Measurements from ENCODE around the gene DNAJB1. TPM values are rescaled to one million over a fixed set of nuclear protein-coding genes. Genes with fewer than 3 reads are reported as not detected.

Gene DNAJB1
- total RNA-seq, 1 experiment from 2014 or later: 71.6 TPM

DNA sequence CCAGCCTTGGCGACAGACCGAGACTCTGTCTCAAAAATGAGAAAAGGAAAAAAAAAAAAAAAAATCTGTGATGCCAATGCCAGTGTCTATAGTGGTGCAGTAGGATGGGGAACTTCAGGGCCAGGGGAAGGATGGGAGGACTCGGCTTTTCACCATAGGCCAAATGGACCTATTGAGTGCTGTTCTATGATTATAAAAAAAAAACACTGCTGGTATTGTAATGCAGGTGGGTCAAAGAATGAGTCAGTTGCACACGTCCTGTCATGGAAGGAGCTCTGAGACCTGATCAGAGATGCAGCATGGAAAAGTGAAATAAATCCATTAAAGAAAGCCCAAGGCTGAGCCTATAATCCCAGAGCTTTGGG, 7.0 kb downstream of the DNAJB1 start:
- no peaks in the 10 kb centered on the region for H3K27me3 Mint-ChIP-seq (ENCODE audit: insufficient read depth, unreplicated experiment)
- H3K36me3 Mint-ChIP-seq (ENCODE audit: insufficient read depth, unreplicated experiment): peaks cover 34% of the 10 kb centered on the region
- H3K4me3 Mint-ChIP-seq (ENCODE audit: unreplicated experiment): peak overlapping the region; percentile 64
- TF ChIP-seq, protein P1, sequence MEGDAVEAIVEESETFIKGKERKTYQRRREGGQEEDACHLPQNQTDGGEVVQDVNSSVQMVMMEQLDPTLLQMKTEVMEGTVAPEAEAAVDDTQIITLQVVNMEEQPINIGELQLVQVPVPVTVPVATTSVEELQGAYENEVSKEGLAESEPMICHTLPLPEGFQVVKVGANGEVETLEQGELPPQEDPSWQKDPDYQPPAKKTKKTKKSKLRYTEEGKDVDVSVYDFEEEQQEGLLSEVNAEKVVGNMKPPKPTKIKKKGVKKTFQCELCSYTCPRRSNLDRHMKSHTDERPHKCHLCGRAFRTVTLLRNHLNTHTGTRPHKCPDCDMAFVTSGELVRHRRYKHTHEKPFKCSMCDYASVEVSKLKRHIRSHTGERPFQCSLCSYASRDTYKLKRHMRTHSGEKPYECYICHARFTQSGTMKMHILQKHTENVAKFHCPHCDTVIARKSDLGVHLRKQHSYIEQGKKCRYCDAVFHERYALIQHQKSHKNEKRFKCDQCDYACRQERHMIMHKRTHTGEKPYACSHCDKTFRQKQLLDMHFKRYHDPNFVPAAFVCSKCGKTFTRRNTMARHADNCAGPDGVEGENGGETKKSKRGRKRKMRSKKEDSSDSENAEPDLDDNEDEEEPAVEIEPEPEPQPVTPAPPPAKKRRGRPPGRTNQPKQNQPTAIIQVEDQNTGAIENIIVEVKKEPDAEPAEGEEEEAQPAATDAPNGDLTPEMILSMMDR (IDR thresholded peaks at IDR 0.05; ENCODE audit: unreplicated experiment): no peak
- H3K4me1 Mint-ChIP-seq (ENCODE audit: insufficient read depth, unreplicated experiment): peaks cover 19% of the 10 kb centered on the region
- ChIA-PET POLR2A (interaction anchor here (0.6 to 15.7 kb wide), 13 partner anchors 9 to 661 kb away, joined by 3 to 203 read pairs (median 3); partner anchors contain the start of gene GIPC1), CTCF (interaction anchor here (0.6 to 2.6 kb wide), 6 partner anchors 9 to 77 kb away, joined by 3 to 9 read pairs (median 4); no protein-coding TSS in a partner anchor)
- intact Hi-C loops (cut with micrococcal nuclease): no loop called here
- H3K9me3 Mint-ChIP-seq (ENCODE audit: unreplicated experiment): no peaks in the 10 kb centered on the region
- H3K27ac Mint-ChIP-seq (ENCODE audit: low read depth, unreplicated experiment): peak overlapping the region; percentile 86
- no peak for DNase-seq (ENCODE audit: unreplicated experiment)
- no TSS peak for BruUV-seq (replicated peaks)

DNA sequence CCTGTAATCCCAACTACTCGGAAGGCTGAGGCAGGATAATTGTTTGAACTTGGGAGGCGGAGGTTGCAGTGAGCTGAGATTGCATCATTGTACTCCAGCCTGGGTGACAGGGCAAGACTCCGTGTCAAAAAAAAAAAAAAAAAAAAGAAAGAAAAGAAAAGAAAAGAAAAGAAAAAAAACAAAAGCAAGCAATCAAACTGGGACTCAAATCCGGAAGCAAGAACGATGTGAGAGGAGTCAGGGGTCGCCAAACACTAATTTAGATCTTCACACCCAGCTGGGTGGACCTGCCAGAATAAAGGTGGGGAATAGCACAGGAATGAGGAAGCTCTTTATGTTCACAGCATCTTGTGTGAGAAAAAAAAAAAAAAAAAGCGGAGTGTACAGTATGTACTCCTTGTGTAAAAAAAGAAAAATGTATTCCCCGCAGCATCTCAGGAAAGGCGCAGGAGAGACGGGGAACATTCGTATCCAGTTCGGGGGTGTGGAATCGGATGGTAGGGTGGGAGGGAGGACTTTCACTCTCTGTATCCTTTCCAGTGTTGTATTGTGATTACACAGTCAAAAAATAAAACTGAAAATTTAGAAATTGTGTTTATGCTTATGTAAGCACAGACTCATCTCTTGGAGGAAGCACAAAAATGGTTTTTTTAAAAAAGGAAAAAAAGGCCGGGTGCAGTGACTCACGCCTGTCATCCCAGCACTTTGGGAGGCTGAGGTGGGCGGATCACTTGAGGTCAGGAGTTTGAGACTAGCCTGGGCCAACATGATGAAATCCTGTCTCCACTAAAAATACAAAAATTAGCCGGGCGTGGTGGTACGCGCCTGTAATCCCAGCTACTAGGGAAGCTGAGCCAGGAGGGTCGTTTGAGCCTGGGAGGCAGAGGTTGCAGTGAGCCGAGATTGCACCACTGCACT, 7.6 kb downstream of the DNAJB1 start:
- H3K36me3 Mint-ChIP-seq (ENCODE audit: insufficient read depth, unreplicated experiment): peaks cover 32% of the 10 kb centered on the region
- H3K27ac Mint-ChIP-seq (ENCODE audit: low read depth, unreplicated experiment): peak overlapping the region; percentile 86
- H3K27me3 Mint-ChIP-seq (ENCODE audit: insufficient read depth, unreplicated experiment): no peaks in the 10 kb centered on the region
- peaks cover 20% of the 10 kb centered on the region for H3K4me1 Mint-ChIP-seq (ENCODE audit: insufficient read depth, unreplicated experiment)
- intact Hi-C loops (cut with micrococcal nuclease): no loop called here
- BruUV-seq (replicated peaks): no TSS peak
- peak; percentile 80 for DNase-seq (ENCODE audit: unreplicated experiment)
- ChIA-PET CTCF (interaction anchor here (0.6 to 2.6 kb wide), 7 partner anchors 9 to 162 kb away, joined by 3 to 9 read pairs (median 3); no protein-coding TSS in a partner anchor), POLR2A (interaction anchor here (0.6 to 15.7 kb wide), 15 partner anchors 8 to 430 kb away, joined by 3 to 203 read pairs (median 4); partner anchors contain the start of genes DNAJB1, GIPC1 and ZNF333)
- peak overlapping the region; percentile 64 for H3K4me3 Mint-ChIP-seq (ENCODE audit: unreplicated experiment)
- TF ChIP-seq, protein P1 (IDR thresholded peaks at IDR 0.05; ENCODE audit: unreplicated experiment): no peak
- no peaks in the 10 kb centered on the region for H3K9me3 Mint-ChIP-seq (ENCODE audit: unreplicated experiment)

DNA sequence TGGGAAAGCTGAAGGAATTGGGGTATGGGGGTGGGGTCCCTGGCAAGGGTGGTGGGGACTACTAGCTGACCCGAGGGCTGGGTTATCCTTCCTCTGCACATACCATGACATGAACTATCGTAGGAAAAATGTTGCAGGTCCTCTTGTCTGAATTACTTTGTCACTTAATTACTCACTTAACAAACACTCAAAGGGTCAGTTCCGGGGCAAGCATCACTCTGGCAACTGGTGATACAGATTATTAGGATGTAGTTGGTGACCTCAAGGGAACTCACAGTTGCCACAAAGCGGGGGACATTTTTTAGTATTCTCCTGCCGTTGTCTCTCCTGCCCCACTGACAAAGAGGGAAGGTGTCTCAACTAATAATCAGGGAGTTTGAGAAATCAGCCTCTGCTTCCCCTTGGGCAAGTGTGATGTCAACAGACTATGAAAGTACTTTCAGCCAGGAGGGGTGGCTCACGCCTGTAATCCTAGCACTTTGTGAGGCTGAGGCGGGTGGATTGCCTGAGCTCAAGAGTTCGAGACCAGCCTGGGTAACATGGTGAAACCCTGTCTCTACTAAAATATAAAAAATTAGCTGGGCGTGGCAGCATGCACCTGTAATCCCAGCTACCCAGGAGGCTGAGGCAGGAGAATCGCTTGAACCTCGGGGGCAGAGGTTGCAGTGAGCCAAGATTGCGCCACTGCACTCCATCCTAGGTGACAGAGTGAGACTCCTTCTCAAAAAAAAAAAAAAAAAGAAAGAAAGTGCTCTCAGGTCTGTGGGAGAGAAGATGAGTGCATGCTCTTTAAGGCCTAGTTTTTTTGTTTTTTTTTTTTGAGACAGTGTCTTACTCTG, 10.3 kb downstream of the DNAJB1 start:
- Mint-ChIP-seq H3K4me1 (ENCODE audit: insufficient read depth, unreplicated experiment) (peaks cover 32% of the 10 kb centered on the region), H3K36me3 (ENCODE audit: insufficient read depth, unreplicated experiment) (peaks cover 6% of the 10 kb centered on the region), H3K27ac (ENCODE audit: low read depth, unreplicated experiment) (peak overlapping the region; percentile 71), H3K4me3 (ENCODE audit: unreplicated experiment) (no peak overlapping the region), H3K9me3 (ENCODE audit: unreplicated experiment) (no peaks in the 10 kb centered on the region), H3K27me3 (ENCODE audit: insufficient read depth, unreplicated experiment) (no peaks in the 10 kb centered on the region)
- peak; percentile 60 for DNase-seq (ENCODE audit: unreplicated experiment)
- TF ChIP-seq, protein P1 (IDR thresholded peaks at IDR 0.05; ENCODE audit: unreplicated experiment): no peak
- BruUV-seq (replicated peaks): no TSS peak
- CTCF ChIA-PET: interaction anchor here (0.7 to 6.2 kb wide), 4 partner anchors 9 to 1901 kb away, joined by 3 to 53 read pairs (median 17); partner anchors contain the start of genes DNAJB1 and NDUFB7
- POLR2A ChIA-PET: interaction anchor here (0.9 to 15.7 kb wide), 4 partner anchors 10 to 28 kb away, joined by 3 to 203 read pairs (median 125); partner anchors contain the start of genes DNAJB1, GIPC1 and TECR
- intact Hi-C loops (cut with micrococcal nuclease): no loop called here
